ENCODE data around the gene BCL7A.

The BCL7A gene

DNA sequence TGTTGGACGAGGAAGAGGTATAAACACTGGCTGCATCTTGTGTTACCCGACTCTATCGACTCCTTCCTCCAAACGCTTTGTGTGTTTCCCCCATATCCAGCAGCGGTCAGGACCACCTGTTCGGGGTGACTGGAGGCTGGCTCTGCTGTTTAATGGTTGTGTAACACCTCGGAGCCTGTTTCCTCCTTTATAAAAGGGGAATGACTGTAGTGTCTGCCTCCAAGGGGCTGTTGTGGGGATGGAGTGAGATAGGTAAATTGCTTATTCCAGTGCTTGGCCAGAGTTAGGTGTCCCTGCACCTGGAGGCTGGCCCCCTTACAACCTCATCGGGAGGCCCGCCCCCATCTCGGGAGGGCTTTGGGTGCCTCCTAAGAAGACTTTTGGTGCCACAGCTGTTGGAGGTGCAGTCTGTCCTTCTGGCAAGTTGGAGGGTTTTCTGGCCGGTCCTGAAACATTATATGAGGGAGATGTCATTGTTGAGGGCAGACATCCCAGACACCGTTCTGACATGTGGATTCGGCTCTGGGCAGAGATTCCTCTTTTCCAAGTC, 57.9 kb downstream of the BCL7A start:
- H3K4me1 ChIP-seq (ENCODE audit: insufficient read depth, low read length) = peaks cover 12% of the 10 kb centered on the region; the same call in 1 of the 2 replicates
- H3K9ac ChIP-seq (ENCODE audit: low read depth, low read length) = peak overlapping the region; percentile 81

DNA sequence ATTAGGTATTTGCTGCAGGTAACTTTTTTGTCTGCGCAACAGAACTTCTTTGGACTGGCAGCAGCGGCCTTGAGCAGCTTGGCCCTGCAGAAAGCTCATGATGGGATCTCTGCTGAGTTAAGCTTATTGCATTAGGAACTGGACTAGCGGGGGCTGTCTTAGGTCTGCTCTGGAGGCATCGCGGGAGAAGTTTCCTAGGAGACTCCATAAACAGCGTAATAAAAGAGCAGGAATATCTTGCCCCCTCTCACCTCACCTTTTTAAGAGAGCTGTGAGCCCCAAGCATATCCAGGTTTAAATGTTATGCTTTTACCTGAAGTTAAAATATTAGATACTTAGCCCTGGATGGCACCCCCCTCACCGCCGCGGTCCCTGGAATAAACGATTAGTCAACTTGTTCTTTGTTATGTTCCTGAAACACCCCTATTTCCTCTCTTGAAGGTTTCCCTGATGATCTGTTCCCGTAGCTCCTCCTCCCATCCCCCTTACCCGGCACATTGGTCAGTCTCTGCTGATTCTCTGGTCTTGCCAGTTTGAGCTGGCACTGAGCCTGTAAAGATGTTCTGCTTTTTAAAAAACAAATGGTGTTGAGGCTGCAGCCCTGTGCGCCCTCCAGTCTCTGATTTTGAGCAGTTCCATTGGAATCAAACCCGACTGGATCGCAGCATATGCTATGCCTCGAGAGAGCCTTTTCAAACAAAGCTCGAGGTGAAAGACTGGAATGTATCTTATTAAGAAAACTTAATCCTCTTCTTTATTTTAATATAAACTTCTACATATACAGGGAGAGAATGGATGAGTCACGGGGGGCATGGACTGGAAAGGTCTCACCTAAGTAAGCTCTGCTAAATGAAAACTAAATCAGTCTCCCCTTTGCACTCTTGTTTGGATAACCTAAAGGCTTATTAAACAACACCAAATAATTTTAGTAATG, 58.7 kb downstream of the BCL7A start:
- Histone ChIP-seq H3K4me1 (ENCODE audit: insufficient read depth, low read length) (peaks cover 12% of the 10 kb centered on the region; the same call in 1 of the 2 replicates), H3K9ac (ENCODE audit: low read depth, low read length) (peak overlapping the region; percentile 81; the same call in 1 of the 2 replicates), H3K9me3 (ENCODE audit: control insufficient read depth, insufficient read depth, low read length) (no peaks in the 10 kb centered on the region), H3K36me3 (ENCODE audit: insufficient read depth, low read length) (no peaks in the 10 kb centered on the region)

More for the DNA sequence above, 57.9 kb downstream of the BCL7A start:
- Histone ChIP-seq H3K36me3 (ENCODE audit: insufficient read depth, low read length) (no peaks in the 10 kb centered on the region), H3K9me3 (ENCODE audit: control insufficient read depth, insufficient read depth, low read length) (no peaks in the 10 kb centered on the region)

- peaks cover 12% of the 10 kb centered on the region; the same call in 1 of the 2 replicates for H3K4me1 ChIP-seq (ENCODE audit: insufficient read depth, low read length)
- peak overlapping the region; percentile 0; the same call in 1 of the 2 replicates for H3K9ac ChIP-seq (ENCODE audit: low read depth, low read length)
- H3K9me3 ChIP-seq (ENCODE audit: control insufficient read depth, insufficient read depth, low read length) = no peaks in the 10 kb centered on the region
- no peaks in the 10 kb centered on the region for H3K36me3 ChIP-seq (ENCODE audit: insufficient read depth, low read length)
These were observed 59.5 kb downstream of the BCL7A start for GRCh38 chr12:122081083-122081696.

- Histone ChIP-seq H3K36me3 (ENCODE audit: insufficient read depth, low read length) (no peaks in the 10 kb centered on the region), H3K4me1 (ENCODE audit: insufficient read depth, low read length) (peaks cover 12% of the 10 kb centered on the region; the same call in 1 of the 2 replicates), H3K9ac (ENCODE audit: low read depth, low read length) (no peak overlapping the region), H3K9me3 (ENCODE audit: control insufficient read depth, insufficient read depth, low read length) (no peaks in the 10 kb centered on the region)
These were observed 60.1 kb downstream of the BCL7A start for GRCh38 chr12:122081697-122082221.

DNA sequence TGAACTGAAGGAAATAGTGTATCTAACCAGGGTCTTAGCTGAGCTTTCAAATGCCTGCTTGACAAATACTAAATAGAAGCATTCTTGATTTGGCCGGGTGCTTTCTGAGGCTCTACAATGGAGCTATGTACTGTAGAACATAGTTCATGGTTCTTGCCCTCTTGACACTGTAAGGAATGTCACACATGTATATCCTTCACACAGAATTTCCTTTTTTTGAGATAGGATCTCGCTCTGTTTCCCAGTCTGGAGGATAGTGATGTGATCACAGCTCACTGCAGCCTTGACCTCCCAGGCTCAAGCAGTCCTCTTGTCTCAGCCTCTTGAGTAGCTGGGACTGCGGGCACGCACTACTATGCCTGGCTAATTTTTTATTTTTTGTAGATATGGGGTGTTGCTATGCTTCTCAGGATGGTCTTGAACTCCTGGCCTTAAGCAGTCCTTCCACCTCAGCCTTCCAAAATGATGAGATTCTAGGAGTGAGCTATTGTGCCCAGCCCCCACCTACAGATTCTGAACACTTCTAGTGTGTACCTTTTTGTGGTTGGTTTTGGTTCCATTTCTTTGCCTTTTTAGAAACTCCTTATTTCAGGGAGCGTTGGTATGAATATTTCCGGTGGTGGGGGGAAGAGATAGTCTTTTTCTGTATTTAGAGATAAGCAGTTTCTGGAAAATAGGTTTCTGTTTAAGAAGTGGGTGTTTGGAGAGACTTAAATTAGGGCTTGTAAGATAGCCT, 61.1 kb downstream of the BCL7A start:
- H3K9me3 ChIP-seq (ENCODE audit: control insufficient read depth, insufficient read depth, low read length) = no peaks in the 10 kb centered on the region

DNA sequence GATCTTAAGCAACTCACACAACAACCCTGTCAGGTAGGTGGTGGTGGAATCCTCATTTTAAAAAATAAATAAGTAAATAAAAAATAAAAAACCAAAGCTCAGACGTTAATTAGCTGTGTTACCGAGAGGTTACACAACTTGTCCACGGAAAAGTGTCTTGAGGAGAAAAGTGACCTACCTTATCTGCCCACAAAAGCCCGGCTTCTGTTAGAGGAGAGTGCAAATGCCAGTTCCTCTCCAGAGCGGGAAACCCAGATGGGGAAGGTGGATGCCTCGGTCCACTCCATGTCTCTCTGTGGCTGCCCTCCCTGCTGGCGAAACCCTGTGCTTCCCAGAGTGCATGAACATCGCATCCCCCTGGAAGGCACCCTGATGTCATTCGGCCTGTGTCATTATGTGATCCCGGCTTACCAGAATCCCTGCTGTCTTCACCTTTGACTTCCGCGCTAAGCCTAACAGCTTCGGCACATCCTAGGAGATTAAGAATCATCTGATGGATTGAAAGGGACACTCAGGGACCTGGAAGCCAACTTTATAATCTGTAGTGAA, 63.2 kb downstream of the BCL7A start:
- Histone ChIP-seq H3K4me1 (ENCODE audit: insufficient read depth, low read length) (peaks cover 32% of the 10 kb centered on the region), H3K36me3 (ENCODE audit: insufficient read depth, low read length) (no peaks in the 10 kb centered on the region), H3K9me3 (ENCODE audit: control insufficient read depth, insufficient read depth, low read length) (no peaks in the 10 kb centered on the region), H3K9ac (ENCODE audit: low read depth, low read length) (no peak overlapping the region)

More for the DNA sequence above, 61.1 kb downstream of the BCL7A start:
- no peaks in the 10 kb centered on the region for H3K36me3 ChIP-seq (ENCODE audit: insufficient read depth, low read length)
- no peak overlapping the region for H3K9ac ChIP-seq (ENCODE audit: low read depth, low read length)
- peaks cover 12% of the 10 kb centered on the region; the same call in 1 of the 2 replicates for H3K4me1 ChIP-seq (ENCODE audit: insufficient read depth, low read length)

- peaks cover 32% of the 10 kb centered on the region for H3K4me1 ChIP-seq (ENCODE audit: insufficient read depth, low read length)
These were observed 63.9 kb downstream of the BCL7A start for GRCh38 chr12:122085591-122085990.

DNA sequence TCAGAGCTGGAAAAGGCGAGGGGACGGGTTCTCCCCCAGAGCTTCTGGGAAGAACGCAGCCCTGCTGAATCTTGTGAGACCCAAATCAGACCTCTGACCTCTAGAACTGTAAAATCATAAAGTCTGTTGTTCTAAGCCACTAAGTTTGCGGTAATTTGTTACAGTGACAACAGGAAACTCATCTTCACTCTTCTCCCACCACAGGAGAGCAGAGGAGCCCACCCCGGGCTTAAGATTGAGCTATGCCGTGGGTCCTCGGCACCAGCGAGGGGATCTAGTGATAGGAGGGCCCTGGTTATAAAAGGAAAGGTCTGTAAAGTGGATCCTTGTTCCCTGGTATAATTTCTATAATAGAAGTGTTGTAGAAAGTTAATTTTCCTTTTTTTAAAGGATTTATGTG, 64.4 kb downstream of the BCL7A start:
- Histone ChIP-seq H3K9me3 (ENCODE audit: control insufficient read depth, insufficient read depth, low read length) (no peaks in the 10 kb centered on the region), H3K4me1 (ENCODE audit: insufficient read depth, low read length) (peaks cover 32% of the 10 kb centered on the region), H3K36me3 (ENCODE audit: insufficient read depth, low read length) (no peaks in the 10 kb centered on the region), H3K9ac (ENCODE audit: low read depth, low read length) (no peak overlapping the region)

More at GRCh38 chr12:122085591-122085990, 63.9 kb downstream of the BCL7A start:
- Histone ChIP-seq H3K36me3 (ENCODE audit: insufficient read depth, low read length) (no peaks in the 10 kb centered on the region), H3K9me3 (ENCODE audit: control insufficient read depth, insufficient read depth, low read length) (no peaks in the 10 kb centered on the region), H3K9ac (ENCODE audit: low read depth, low read length) (no peak overlapping the region)

DNA sequence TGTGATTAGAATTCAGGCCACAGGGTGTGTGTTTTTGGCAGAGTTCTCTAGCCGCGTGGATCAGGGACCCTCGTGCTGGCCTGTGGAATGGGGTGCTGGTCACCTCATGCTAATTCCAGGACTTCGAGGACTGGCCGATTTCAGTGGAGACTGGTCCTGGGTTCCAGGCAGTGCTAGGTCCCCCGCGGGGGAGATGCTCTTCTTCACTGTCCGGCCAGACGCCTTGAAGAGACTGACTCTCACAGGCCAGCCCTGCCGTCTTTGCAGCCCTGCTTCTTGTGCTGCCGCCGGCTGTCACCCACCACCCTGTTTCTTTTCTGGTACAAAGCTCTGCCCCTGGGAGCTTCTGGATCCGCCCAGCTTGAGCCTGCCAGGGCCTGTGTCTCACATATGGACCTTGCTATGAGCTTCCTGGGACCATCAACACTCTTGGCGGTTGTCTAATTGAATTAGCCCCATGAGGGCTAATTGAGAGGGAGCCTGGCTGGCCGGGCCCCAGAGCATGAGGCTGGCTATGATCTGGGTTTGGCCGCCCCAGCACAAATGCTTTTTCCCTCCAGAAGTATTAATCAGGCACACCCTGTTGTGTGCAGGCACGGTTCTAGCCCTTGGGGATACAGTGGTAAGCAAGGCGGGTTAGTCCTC, 65.1 kb downstream of the BCL7A start:
- H3K9ac ChIP-seq (ENCODE audit: low read depth, low read length) = no peak overlapping the region
- peaks cover 25% of the 10 kb centered on the region for H3K4me1 ChIP-seq (ENCODE audit: insufficient read depth, low read length)
- no peaks in the 10 kb centered on the region for H3K36me3 ChIP-seq (ENCODE audit: insufficient read depth, low read length)
- no peaks in the 10 kb centered on the region for H3K9me3 ChIP-seq (ENCODE audit: control insufficient read depth, insufficient read depth, low read length)

GRCh38 chr12:122087431-122088178, 65.9 kb downstream of the BCL7A start:
- no peaks in the 10 kb centered on the region for H3K36me3 ChIP-seq (ENCODE audit: insufficient read depth, low read length)
- H3K4me1 ChIP-seq (ENCODE audit: insufficient read depth, low read length) = peaks cover 21% of the 10 kb centered on the region
- no peak overlapping the region for H3K9ac ChIP-seq (ENCODE audit: low read depth, low read length)
- H3K9me3 ChIP-seq (ENCODE audit: control insufficient read depth, insufficient read depth, low read length) = no peaks in the 10 kb centered on the region

DNA sequence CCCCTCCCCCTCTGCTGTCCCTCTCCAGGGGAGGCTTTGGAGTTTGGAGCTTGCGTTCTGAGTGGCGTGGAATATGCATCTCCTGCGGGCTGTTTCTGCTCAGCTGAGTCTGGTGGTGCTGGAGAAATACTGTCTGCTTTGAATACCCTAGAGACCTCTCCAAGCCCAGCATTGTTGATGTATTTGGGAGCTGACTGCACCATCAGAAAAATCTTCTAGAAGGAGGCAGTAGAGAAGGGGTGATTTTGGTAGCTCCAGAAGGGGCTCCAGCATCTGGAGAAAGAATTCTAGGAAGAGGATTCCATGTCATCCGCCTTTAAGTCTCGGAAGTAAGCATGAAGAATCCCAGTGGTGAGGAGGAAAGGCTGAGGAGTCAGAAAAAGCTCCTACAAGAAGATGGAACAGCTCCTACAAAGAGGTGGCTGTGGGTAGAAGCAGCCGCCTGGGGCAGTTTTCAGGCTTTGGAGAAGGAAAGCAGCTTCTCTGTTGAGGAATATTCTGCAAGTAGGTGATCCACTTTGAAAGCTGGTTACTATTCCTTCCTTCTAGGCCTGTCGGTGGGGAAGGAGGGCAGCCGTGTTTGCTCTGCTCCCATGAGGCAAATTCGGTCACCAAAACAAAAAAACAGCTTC, 66.6 kb downstream of the BCL7A start:
- Histone ChIP-seq H3K36me3 (ENCODE audit: insufficient read depth, low read length) (no peaks in the 10 kb centered on the region), H3K9ac (ENCODE audit: low read depth, low read length) (no peak overlapping the region), H3K9me3 (ENCODE audit: control insufficient read depth, insufficient read depth, low read length) (no peaks in the 10 kb centered on the region)

GRCh38 chr12:122089077-122089476, 67.4 kb downstream of the BCL7A start:
- peaks cover 21% of the 10 kb centered on the region for H3K4me1 ChIP-seq (ENCODE audit: insufficient read depth, low read length)
- H3K9me3 ChIP-seq (ENCODE audit: control insufficient read depth, insufficient read depth, low read length) = no peaks in the 10 kb centered on the region
- no peak overlapping the region for H3K9ac ChIP-seq (ENCODE audit: low read depth, low read length)
- H3K36me3 ChIP-seq (ENCODE audit: insufficient read depth, low read length) = no peaks in the 10 kb centered on the region

More for the DNA sequence above, 66.6 kb downstream of the BCL7A start:
- peaks cover 21% of the 10 kb centered on the region for H3K4me1 ChIP-seq (ENCODE audit: insufficient read depth, low read length)

Measured in ES-I3 (cell line).